Fibroblast of lung (primary cell): ENCODE data around the gene MSGN1. TPM values are rescaled to one million over a fixed set of nuclear protein-coding genes. Genes with fewer than 3 reads are reported as not detected.

ENCODE experiments used
- DNase-seq, 2 donors: peaks; one replicate each; pipeline versions ENCODE4 v3.0.0 to v3.0.0-alpha.2; 2010; ENCODE audit warnings: low read depth in 2 of 2
- H2AFZ ChIP-seq: 2 replicates; pipeline ENCODE4 v1.5.1; 2012; ENCODE audit warnings: low read length, control low read depth, inconsistent platforms
- H3K27ac ChIP-seq: 2 replicates; pipeline ENCODE4 v1.5.1; 2011; ENCODE audit warnings: low read length, control low read depth; ENCODE audit not compliant: insufficient read depth
- H3K27me3 ChIP-seq: 2 replicates; pipeline ENCODE4 v1.5.1; 2011; ENCODE audit warnings: mild to moderate bottlenecking, low read length; ENCODE audit not compliant: control insufficient read depth, insufficient read depth
- H3K36me3 ChIP-seq: 2 replicates; pipeline ENCODE4 v1.5.1; 2011; ENCODE audit warnings: low read length; ENCODE audit not compliant: control insufficient read depth, insufficient read depth
- H3K4me1 ChIP-seq: 2 replicates; pipeline ENCODE4 v1.5.1; 2011; ENCODE audit warnings: low read length; ENCODE audit not compliant: control insufficient read depth, insufficient read depth; ENCODE audit errors: extremely low read depth
- H3K4me2 ChIP-seq: 2 replicates; pipeline ENCODE4 v1.5.1; 2011; ENCODE audit warnings: low read length, control low read depth; ENCODE audit not compliant: insufficient read depth; ENCODE audit errors: extremely low read depth
- H3K4me3 ChIP-seq, 4 experiments: fragments of 200-600 bp in 1 of 4; sonication (generic) in 1 of 4; replicated peaks in 1 of 4; 2 replicates each; pipeline ENCODE4 v1.5.1; 2011 to 2016; ENCODE audit warnings: low read length in 4 of 4, low read depth in 3 of 4, mild to moderate bottlenecking in 3 of 4, control low read depth in 2 of 4, inconsistent platforms in 1 of 4, mixed read lengths in 1 of 4; ENCODE audit not compliant: insufficient read depth in 1 of 4; ENCODE audit errors: control extremely low read depth in 1 of 4
- H3K79me2 ChIP-seq: 2 replicates; pipeline ENCODE4 v1.5.1; 2012; ENCODE audit warnings: mild to moderate bottlenecking, low read length, inconsistent platforms; ENCODE audit not compliant: control insufficient read depth, insufficient read depth
- H3K9ac ChIP-seq: 2 replicates; pipeline ENCODE4 v1.5.1; 2011; ENCODE audit warnings: mild to moderate bottlenecking, low read length, control low read depth; ENCODE audit not compliant: insufficient read depth
- H3K9me3 ChIP-seq: 2 replicates; pipeline ENCODE4 v1.5.1; 2012; ENCODE audit warnings: low read depth, low read length; ENCODE audit not compliant: control insufficient read depth, insufficient read depth
- H4K20me1 ChIP-seq: 2 replicates; pipeline ENCODE4 v1.5.1; 2011; ENCODE audit warnings: low read length; ENCODE audit not compliant: control insufficient read depth, insufficient read depth; ENCODE audit errors: extremely low read depth
- CTCF ChIP-seq, 2 donors: IDR thresholded peaks in 1 of 2; conservative IDR thresholded peaks in 1 of 2; 1 replicate in 1 of 2; 2 replicates in 1 of 2; pipeline ENCODE4 v1.5.1; 2011 to 2012; ENCODE audit warnings: low read length in 2 of 2, control low read depth in 1 of 2, inconsistent platforms in 1 of 2, low read depth in 1 of 2, mild to moderate bottlenecking in 1 of 2
- EZH2 ChIP-seq: IDR thresholded peaks from 2 replicates; pipeline ENCODE4 v1.5.1; 2012; ENCODE audit warnings: low read length, control low read depth, mild to moderate bottlenecking; ENCODE audit errors: missing control alignments
- polyA plus RNA-seq, 2 donors: library from polyadenylated mRNA; depleted of rRNA in 1 of 2; stranded (reverse) in 1 of 2; unstranded in 1 of 2; fragments of >200 nt; gene quantifications; 2 replicates each; pipeline ENCODE4 v1.2.1, GENCODE V29; 2011 to 2012; ENCODE audit warnings: missing spikeins in 1 of 2
- total RNA-seq: library from RNA; depleted of rRNA; stranded (reverse); fragments of >200 nt; gene quantifications from 2 replicates; pipeline ENCODE4 v1.2.1, GENCODE V29; 2014

Gene MSGN1
- total and polyA plus RNA-seq, 2 donors (not counting 1 experiment from before 2014, with no cell fraction given), result not detected

GRCh38 chr2:17791121-17791816, 25.0 kb upstream of the MSGN1 start:
- Histone ChIP-seq H3K79me2 (no peaks in the 10 kb centered on the region), H3K4me3 (no peak overlapping the region), H3K36me3 (no peaks in the 10 kb centered on the region), H4K20me1 (no peaks in the 10 kb centered on the region), H3K27ac (no peak overlapping the region), H3K9me3 (no peaks in the 10 kb centered on the region), H3K27me3 (no peaks in the 10 kb centered on the region), H3K4me1 (peaks cover 4% of the 10 kb centered on the region), H2AFZ (no peak overlapping the region), H3K4me2 (no peak overlapping the region), H3K9ac (no peak overlapping the region)
- no peak for TF ChIP-seq EZH2
- TF ChIP-seq CTCF (conservative IDR thresholded peaks at IDR 0.05 in 1 of 2, IDR thresholded peaks at IDR 0.05 in 1 of 2; ENCODE audit: low read depth in 1 of 2, low read length in 2 of 2), result no peak
- peak; percentile 81 to 94 for DNase-seq

DNA sequence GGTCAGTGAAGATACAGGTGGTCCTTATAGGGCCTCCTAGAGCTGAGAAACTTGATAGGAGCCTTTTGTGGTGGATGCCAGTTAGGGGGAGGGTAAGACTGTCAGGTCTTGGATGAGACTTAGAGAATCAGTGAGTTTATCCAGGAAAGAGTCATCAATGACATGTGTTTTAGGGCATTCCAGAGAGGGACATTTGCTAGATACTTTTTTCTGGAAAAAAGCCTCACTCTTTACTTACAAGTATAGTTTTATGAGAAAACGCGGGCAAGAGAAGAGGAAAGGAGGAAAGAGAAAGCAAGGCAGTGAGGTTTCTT, 24.5 kb upstream of the MSGN1 start:
- Histone ChIP-seq H3K36me3 (no peaks in the 10 kb centered on the region), H3K9ac (no peak overlapping the region), H3K4me2 (no peak overlapping the region), H3K79me2 (no peaks in the 10 kb centered on the region), H2AFZ (no peak overlapping the region), H3K4me3 (peak overlapping the region in 1 of 4 experiments; percentile 11), H3K4me1 (peaks cover 4% of the 10 kb centered on the region), H3K27ac (no peak overlapping the region), H3K27me3 (no peaks in the 10 kb centered on the region), H3K9me3 (no peaks in the 10 kb centered on the region), H4K20me1 (no peaks in the 10 kb centered on the region)
- TF ChIP-seq EZH2 (no peak), CTCF (conservative IDR thresholded peaks at IDR 0.05 in 1 of 2, IDR thresholded peaks at IDR 0.05 in 1 of 2; ENCODE audit: low read depth in 1 of 2, low read length in 2 of 2) (no peak)
- DNase-seq, result no peak

DNA sequence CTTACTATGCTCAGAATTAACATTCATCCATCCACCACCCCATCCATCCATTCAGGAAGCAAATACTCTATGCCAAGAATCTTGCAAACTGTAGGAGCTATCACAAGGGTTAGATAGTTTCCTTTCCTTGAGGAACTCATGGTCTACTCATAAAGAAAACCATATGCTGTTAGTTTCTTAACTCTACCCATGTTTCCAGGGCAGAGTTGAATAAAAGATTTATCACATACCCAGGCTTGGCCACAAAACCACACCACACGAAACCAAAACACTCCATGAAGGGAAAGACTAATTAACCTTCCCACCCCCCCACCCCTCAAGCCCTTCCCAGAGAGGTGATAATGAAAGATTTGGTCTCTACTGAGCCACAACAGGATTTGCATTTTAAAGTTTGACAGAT, 23.7 kb upstream of the MSGN1 start:
- H2AFZ ChIP-seq, result no peak overlapping the region
- no peaks in the 10 kb centered on the region for H3K27me3 ChIP-seq
- H4K20me1 ChIP-seq, result no peaks in the 10 kb centered on the region
- TF ChIP-seq EZH2 (no peak), CTCF (conservative IDR thresholded peaks at IDR 0.05 in 1 of 2, IDR thresholded peaks at IDR 0.05 in 1 of 2; ENCODE audit: low read depth in 1 of 2, low read length in 2 of 2) (no peak)
- H3K4me2 ChIP-seq, result no peak overlapping the region
- H3K79me2 ChIP-seq, result no peaks in the 10 kb centered on the region
- peaks cover 4% of the 10 kb centered on the region for H3K4me1 ChIP-seq
- no peak overlapping the region for H3K27ac ChIP-seq
- H3K9me3 ChIP-seq, result no peaks in the 10 kb centered on the region
- H3K4me3 ChIP-seq, result no peak overlapping the region
- H3K9ac ChIP-seq, result no peak overlapping the region
- DNase-seq, result peak; percentile 29 to 49
- no peaks in the 10 kb centered on the region for H3K36me3 ChIP-seq
